ENCODE measurements around the gene CABLES1.

- no peak for TF ChIP-seq CTCF (IDR thresholded peaks at IDR 0.05; ENCODE audit: insufficient read depth, low read length)
- no peak for TF ChIP-seq GABPA (IDR thresholded peaks at IDR 0.05; ENCODE audit: low read depth)
Measured at GRCh38 chr18:23200756-23201155, 65.5 kb downstream of the CABLES1 start.

Measured in HL-60 (cell line).